Measurements from ENCODE around the gene TNP1. TPM values are rescaled to one million over a fixed set of nuclear protein-coding genes. Genes with fewer than 3 reads are reported as not detected.

The TNP1 gene, protein sequence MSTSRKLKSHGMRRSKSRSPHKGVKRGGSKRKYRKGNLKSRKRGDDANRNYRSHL
- total RNA-seq: not detected

DNA sequence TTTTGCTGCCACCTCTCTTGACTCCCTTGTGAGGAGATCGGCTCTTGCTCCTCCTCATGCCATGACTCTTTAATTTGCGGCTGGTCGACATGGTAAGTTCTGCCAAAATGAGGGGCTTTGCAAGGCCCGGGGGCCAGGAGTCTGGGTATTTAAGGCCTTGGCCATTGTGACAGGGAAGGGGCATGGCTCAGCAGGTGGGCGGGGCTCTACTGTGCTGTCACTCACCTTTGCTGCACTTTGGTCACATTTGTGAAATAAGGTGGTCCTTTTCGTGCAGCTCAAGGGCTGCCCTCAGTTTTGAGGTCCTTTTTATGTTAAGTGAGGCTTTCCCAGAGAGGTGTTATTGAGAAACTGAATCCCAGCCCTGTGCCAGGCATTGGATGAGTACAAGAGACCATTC is at the start of gene TNP1:
Gene TNP1 (minus strand): TSS at position 121 of the 400 bp plus-strand sequence. CDS start 30 bp downstream, at position 91.
- TF ChIP-seq, protein P1, sequence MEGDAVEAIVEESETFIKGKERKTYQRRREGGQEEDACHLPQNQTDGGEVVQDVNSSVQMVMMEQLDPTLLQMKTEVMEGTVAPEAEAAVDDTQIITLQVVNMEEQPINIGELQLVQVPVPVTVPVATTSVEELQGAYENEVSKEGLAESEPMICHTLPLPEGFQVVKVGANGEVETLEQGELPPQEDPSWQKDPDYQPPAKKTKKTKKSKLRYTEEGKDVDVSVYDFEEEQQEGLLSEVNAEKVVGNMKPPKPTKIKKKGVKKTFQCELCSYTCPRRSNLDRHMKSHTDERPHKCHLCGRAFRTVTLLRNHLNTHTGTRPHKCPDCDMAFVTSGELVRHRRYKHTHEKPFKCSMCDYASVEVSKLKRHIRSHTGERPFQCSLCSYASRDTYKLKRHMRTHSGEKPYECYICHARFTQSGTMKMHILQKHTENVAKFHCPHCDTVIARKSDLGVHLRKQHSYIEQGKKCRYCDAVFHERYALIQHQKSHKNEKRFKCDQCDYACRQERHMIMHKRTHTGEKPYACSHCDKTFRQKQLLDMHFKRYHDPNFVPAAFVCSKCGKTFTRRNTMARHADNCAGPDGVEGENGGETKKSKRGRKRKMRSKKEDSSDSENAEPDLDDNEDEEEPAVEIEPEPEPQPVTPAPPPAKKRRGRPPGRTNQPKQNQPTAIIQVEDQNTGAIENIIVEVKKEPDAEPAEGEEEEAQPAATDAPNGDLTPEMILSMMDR (IDR thresholded peaks at IDR 0.05; ENCODE audit: low read depth): no peak

DNA sequence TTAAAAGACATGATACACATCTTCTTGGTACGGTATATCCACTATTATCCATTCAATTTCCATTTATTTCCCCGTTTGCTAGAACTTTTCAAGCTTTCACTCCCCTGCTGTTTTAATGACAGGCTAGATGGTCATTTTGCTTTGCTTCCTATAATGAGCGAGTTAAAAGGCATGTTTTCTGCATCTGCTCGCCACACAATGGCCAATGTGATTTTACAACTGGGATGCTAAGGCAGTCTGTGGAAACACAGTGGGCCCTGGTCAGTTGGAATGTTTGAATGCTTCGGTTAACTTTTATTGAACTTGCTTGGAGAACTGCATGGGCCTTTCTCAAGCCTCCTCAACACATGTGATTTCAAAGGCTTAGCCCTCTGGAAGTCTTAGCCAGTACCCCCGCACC is 48.4 kb upstream of the TNP1 start:
- TF ChIP-seq, protein P1 (IDR thresholded peaks at IDR 0.05; ENCODE audit: low read depth): no peak

DNA sequence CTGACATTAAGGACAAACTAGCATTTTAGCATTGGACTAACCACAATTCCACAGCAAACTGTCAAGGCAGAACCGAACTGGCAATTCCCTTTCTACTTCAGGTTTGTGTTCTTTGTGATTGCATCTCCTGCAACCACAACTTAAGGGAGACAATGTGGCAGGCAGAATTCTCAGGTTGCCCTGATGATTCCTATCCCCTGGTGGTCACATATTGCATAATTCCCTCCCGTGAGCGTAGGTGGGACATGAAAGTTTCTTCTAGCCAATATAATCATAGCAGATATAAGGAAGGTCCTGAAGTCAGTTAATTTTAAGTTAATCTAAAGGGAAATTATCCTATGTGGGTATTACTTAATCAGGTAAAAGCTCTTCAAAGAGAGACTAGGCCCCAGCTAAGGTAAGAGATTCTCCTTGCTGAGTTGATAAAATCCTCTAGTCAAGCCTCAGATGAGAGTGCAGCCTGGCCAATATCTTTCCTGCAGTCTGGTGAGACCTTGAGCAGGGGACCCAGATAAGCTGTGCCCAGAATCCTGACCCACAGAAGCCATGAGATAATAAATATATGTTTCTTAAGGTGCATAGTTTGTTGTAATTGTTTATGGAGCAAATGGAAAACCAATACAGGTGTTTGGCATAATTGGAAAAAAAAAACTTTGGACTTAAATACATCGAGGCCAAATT is 45.9 kb upstream of the TNP1 start:
- TF ChIP-seq, protein P1 (IDR thresholded peaks at IDR 0.05; ENCODE audit: low read depth): no peak

DNA sequence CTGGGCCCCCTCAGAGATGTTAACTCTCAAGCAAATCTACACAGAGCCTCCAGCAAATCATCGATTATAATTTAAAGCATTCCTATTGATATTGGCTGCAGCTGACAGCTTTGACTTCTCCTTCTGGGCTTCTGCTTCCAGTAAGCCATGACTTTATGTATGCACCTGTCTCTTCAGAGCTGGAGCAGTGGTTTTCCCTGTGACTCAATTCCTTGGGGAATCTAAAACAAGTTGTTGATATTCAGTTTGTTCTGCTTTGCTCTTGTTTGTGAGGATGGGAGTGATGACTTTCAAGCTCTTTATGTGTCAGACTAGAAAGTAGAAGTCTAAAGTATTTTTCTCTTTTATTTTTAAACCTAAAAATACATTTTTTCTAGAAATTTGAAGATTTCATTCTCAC is 45.1 kb upstream of the TNP1 start:
- TF ChIP-seq, protein P1 (IDR thresholded peaks at IDR 0.05; ENCODE audit: low read depth): no peak

DNA sequence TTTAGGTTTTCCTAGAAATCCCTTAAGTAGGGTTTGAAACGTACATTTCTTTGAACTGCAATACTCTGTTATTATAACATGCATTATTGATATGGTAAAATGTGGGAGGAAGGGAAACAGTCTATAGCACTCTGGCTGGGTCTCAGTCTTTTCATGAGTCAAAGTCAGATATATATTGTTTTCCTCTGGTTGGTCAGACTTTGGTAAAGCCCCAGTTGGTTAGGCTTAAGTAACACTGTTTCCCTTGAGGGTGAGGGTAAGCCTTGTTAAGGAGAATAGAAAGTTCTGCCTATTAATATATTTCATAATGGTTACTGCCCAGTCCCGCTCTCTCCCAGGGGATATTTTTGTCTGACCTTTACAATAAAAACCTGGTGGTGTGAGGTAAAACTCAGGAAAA is 44.7 kb upstream of the TNP1 start:
- TF ChIP-seq, protein P1 (IDR thresholded peaks at IDR 0.05; ENCODE audit: low read depth): no peak

DNA sequence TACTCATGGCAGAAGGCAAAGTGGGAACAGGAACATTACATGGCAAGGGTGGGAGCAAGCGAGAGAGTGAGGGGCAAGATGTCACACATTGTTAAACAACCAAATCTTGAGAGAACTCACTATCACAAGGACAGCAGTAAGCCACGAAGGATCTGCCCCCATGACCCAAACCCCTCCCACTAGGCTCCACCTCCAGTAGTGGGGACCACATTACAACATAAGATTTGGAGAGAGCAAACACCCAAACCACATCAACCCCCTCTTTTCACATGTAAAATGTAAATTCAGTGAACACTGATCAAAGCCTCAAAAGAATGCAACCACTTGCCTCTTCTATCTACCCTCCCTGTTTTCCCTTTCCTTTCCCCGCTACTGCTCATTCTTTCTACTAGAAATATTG is 43.6 kb upstream of the TNP1 start:
- TF ChIP-seq, protein P1 (IDR thresholded peaks at IDR 0.05; ENCODE audit: low read depth): no peak

DNA sequence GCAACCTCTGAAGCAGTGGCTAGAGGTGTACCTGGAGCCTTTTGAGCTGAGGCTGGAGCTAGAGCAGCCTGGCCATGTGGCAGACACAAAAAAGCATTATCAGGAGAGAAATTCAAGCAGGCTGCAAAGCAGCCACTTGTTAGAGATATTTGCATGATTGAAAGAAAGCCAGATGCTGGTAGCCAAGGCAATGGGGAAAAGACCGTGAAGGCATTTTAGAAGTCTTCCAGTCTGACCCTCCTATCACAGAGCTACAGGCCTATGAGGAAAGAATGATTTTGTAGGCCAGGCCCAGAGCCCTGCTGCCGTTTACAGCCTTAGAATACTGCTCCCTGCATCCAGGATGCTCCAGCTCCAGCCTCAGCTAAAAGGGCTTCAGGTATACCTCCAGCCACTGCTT is 41.4 kb upstream of the TNP1 start:
- TF ChIP-seq, protein P1 (IDR thresholded peaks at IDR 0.05; ENCODE audit: low read depth): no peak

Data from subcutaneous adipose tissue (tissue), 4 donors.